GM23338 (cell line): ENCODE data around the gene AGMAT. TPM values are rescaled to one million over a fixed set of nuclear protein-coding genes. Genes with fewer than 3 reads are reported as not detected.
A peak's percentile ranks its signal among the peaks of the same experiment; 100 is the strongest.

Source experiments
- ATAC-seq: fragments of 200-7000 bp; cut with Tn5 transposase; 3 replicates; pipeline ENCODE4 v1.9.1; 2020
- DNase-seq: peaks from one replicate; pipeline ENCODE4 v3.0.0-alpha.2; 2015; ENCODE audit warnings: low spot score
- H2AFZ ChIP-seq: fragments of 200-600 bp; sonication (generic); 2 replicates; pipeline ENCODE4 v1.8.0; 2016; ENCODE audit warnings: antibody characterized with exemption, mild to moderate bottlenecking, moderate library complexity
- H3F3A ChIP-seq: fragments of 200-600 bp; sonication (generic); replicated peaks from 2 replicates; pipeline ENCODE4 v1.8.0; 2017; ENCODE audit warnings: antibody characterized with exemption, mixed run types, low read depth
- H3K27ac ChIP-seq: fragments of 200-600 bp; sonication (generic); 2 replicates; pipeline ENCODE4 v1.6.1; 2016; ENCODE audit warnings: low read depth
- H3K27me3 ChIP-seq: fragments of 200-600 bp; sonication (generic); 2 replicates; pipeline ENCODE4 v1.8.0; 2016; ENCODE audit warnings: mild to moderate bottlenecking, mixed run types, moderate library complexity; ENCODE audit not compliant: insufficient read depth
- H3K36me3 ChIP-seq: fragments of 200-600 bp; sonication (generic); 2 replicates; pipeline ENCODE4 v1.8.0; 2016; ENCODE audit warnings: mild to moderate bottlenecking; ENCODE audit not compliant: insufficient read depth
- H3K4me1 ChIP-seq: fragments of 200-600 bp; sonication (generic); 2 replicates; pipeline ENCODE4 v1.8.0; 2016; ENCODE audit warnings: mild to moderate bottlenecking, moderate library complexity; ENCODE audit not compliant: insufficient read depth
- H3K4me2 ChIP-seq: fragments of 200-600 bp; sonication (generic); 2 replicates; pipeline ENCODE4 v1.7.1; 2017; ENCODE audit warnings: mixed run types
- H3K4me3 ChIP-seq: fragments of 200-600 bp; sonication (generic); 2 replicates; pipeline ENCODE4 v1.6.1; 2016; ENCODE audit warnings: mixed run types
- H3K79me2 ChIP-seq: fragments of 200-600 bp; sonication (generic); replicated peaks from 2 replicates; pipeline ENCODE4 v1.8.0; 2017; ENCODE audit warnings: mild to moderate bottlenecking; ENCODE audit not compliant: insufficient read depth
- H3K9me2 ChIP-seq: fragments of 200-600 bp; sonication (generic); 2 replicates; pipeline ENCODE4 v1.8.0; 2017; ENCODE audit not compliant: insufficient read depth
- H4K20me1 ChIP-seq: fragments of 200-600 bp; sonication (generic); replicated peaks from 2 replicates; pipeline ENCODE4 v1.8.0; 2017; ENCODE audit warnings: mild to moderate bottlenecking; ENCODE audit not compliant: insufficient read depth
- H3K27ac Mint-ChIP-seq: 2 replicates; pipeline ENCODE4 v1.8.0; 2020; ENCODE audit warnings: inconsistent platforms, mild to moderate bottlenecking, moderate library complexity, mixed read lengths
- H3K27me3 Mint-ChIP-seq: 3 replicates; pipeline ENCODE4 v1.8.0; 2022; ENCODE audit warnings: low read depth, mild to moderate bottlenecking, moderate library complexity, mixed read lengths, inconsistent platforms; ENCODE audit not compliant: insufficient read depth, poor library complexity
- H3K36me3 Mint-ChIP-seq: 3 replicates; pipeline ENCODE4 v1.8.0; 2021; ENCODE audit warnings: low read depth, mild to moderate bottlenecking, inconsistent platforms, moderate library complexity, mixed read lengths
- H3K4me1 Mint-ChIP-seq: 3 replicates; pipeline ENCODE4 v1.8.0; 2020; ENCODE audit warnings: mild to moderate bottlenecking, inconsistent platforms, mixed read lengths
- H3K4me3 Mint-ChIP-seq: 3 replicates; pipeline ENCODE4 v1.8.0; 2021; ENCODE audit warnings: moderate library complexity, mild to moderate bottlenecking, inconsistent platforms, mixed read lengths
- H3K9me3 Mint-ChIP-seq: 3 replicates; pipeline ENCODE4 v1.8.0; 2020; ENCODE audit warnings: moderate library complexity, mild to moderate bottlenecking, inconsistent platforms, mixed read lengths
- EZH2phosphoT487 ChIP-seq: fragments of 200-600 bp; sonication (generic); IDR thresholded peaks from one replicate; pipeline ENCODE4 v1.8.1; 2018; ENCODE audit warnings: antibody characterized with exemption; ENCODE audit not compliant: unreplicated experiment
- NANOG ChIP-seq: IDR thresholded peaks from 2 replicates; pipeline ENCODE4 v1.6.1; 2016; ENCODE audit warnings: antibody characterized with exemption, borderline replicate concordance
- POLR2AphosphoS5 ChIP-seq: IDR thresholded peaks from 2 replicates; pipeline ENCODE4 v1.6.1; 2016; ENCODE audit warnings: antibody characterized with exemption, low read depth
- ZNF114 ChIP-seq: fragments of 250-450 bp; sonication (Bioruptor Pico); IDR thresholded peaks from 2 replicates; pipeline ENCODE4 v1.5.0; 2020; ENCODE audit warnings: mild to moderate bottlenecking, moderate library complexity
- polyA plus RNA-seq: library from polyadenylated mRNA; unstranded; fragments of >200 nt; fragmentation: Nextera tagmentation; extraction: Ambion mirVana; gene quantifications from 2 replicates; pipeline ENCODE4 v1.2.1, GENCODE V29; 2016
- total RNA-seq: library from RNA; depleted of rRNA; stranded (reverse); fragments of >200 nt; shearing (Covaris generic); gene quantifications from 2 replicates; pipeline ENCODE4 v1.2.3, GENCODE V29; 2014
- TF ChIP-seq, protein P1 (sequence below): fragments of 250-450 bp; sonication (Bioruptor Pico); IDR thresholded peaks from 2 replicates; pipeline ENCODE4 v1.5.0; 2020; ENCODE audit warnings: mild to moderate bottlenecking, moderate library complexity
- TF ChIP-seq, protein P2 (sequence below): IDR thresholded peaks from 2 replicates; pipeline ENCODE4 v1.6.1; 2016; ENCODE audit warnings: antibody characterized with exemption

The AGMAT gene
- total and polyA plus RNA-seq, 2 experiments from 2014 or later: 1.8 to 7.4 TPM

DNA sequence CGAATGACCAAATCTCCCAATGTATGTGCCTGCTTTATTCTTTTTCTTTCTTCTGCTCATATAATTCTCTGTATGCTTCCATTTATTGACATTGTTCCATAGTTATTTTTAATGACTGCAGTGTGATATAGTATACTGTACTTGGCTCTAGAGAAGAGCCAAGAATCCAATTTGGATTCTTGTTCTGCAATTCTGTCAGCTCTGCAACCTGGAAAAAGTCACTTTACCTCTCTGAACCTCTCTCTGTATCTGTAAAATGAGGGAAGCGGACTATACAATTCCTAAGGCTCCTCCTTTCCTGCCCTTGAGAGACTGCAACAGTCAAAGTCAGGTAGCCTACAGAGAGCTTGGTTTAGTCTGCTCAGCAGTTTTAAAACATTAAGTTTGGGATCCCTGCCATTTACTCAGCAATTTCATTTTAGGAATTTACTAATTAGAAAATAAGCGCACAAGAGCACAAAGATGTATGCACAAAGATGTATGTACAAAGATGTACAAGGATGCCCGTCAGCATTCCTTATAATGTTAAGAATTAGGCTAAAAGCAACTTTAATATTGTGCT is 43.5 kb downstream of the AGMAT start (continued):
- TF ChIP-seq, protein P1, sequence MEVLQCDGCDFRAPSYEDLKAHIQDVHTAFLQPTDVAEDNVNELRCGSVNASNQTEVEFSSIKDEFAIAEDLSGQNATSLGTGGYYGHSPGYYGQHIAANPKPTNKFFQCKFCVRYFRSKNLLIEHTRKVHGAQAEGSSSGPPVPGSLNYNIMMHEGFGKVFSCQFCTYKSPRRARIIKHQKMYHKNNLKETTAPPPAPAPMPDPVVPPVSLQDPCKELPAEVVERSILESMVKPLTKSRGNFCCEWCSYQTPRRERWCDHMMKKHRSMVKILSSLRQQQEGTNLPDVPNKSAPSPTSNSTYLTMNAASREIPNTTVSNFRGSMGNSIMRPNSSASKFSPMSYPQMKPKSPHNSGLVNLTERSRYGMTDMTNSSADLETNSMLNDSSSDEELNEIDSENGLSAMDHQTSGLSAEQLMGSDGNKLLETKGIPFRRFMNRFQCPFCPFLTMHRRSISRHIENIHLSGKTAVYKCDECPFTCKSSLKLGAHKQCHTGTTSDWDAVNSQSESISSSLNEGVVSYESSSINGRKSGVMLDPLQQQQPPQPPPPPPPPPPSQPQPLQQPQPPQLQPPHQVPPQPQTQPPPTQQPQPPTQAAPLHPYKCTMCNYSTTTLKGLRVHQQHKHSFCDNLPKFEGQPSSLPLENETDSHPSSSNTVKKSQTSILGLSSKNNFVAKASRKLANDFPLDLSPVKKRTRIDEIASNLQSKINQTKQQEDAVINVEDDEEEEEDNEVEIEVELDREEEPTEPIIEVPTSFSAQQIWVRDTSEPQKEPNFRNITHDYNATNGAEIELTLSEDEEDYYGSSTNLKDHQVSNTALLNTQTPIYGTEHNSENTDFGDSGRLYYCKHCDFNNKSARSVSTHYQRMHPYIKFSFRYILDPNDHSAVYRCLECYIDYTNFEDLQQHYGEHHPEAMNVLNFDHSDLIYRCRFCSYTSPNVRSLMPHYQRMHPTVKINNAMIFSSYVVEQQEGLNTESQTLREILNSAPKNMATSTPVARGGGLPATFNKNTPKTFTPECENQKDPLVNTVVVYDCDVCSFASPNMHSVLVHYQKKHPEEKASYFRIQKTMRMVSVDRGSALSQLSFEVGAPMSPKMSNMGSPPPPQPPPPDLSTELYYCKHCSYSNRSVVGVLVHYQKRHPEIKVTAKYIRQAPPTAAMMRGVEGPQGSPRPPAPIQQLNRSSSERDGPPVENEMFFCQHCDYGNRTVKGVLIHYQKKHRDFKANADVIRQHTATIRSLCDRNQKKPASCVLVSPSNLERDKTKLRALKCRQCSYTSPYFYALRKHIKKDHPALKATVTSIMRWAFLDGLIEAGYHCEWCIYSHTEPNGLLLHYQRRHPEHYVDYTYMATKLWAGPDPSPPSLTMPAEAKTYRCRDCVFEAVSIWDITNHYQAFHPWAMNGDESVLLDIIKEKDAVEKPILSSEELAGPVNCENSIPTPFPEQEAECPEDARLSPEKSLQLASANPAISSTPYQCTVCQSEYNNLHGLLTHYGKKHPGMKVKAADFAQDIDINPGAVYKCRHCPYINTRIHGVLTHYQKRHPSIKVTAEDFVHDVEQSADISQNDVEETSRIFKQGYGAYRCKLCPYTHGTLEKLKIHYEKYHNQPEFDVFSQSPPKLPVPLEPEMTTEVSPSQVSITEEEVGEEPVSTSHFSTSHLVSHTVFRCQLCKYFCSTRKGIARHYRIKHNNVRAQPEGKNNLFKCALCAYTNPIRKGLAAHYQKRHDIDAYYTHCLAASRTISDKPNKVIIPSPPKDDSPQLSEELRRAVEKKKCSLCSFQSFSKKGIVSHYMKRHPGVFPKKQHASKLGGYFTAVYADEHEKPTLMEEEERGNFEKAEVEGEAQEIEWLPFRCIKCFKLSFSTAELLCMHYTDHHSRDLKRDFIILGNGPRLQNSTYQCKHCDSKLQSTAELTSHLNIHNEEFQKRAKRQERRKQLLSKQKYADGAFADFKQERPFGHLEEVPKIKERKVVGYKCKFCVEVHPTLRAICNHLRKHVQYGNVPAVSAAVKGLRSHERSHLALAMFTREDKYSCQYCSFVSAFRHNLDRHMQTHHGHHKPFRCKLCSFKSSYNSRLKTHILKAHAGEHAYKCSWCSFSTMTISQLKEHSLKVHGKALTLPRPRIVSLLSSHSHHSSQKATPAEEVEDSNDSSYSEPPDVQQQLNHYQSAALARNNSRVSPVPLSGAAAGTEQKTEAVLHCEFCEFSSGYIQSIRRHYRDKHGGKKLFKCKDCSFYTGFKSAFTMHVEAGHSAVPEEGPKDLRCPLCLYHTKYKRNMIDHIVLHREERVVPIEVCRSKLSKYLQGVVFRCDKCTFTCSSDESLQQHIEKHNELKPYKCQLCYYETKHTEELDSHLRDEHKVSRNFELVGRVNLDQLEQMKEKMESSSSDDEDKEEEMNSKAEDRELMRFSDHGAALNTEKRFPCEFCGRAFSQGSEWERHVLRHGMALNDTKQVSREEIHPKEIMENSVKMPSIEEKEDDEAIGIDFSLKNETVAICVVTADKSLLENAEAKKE (CRISPR knock-in tag): no peak
- TF ChIP-seq, protein P2, sequence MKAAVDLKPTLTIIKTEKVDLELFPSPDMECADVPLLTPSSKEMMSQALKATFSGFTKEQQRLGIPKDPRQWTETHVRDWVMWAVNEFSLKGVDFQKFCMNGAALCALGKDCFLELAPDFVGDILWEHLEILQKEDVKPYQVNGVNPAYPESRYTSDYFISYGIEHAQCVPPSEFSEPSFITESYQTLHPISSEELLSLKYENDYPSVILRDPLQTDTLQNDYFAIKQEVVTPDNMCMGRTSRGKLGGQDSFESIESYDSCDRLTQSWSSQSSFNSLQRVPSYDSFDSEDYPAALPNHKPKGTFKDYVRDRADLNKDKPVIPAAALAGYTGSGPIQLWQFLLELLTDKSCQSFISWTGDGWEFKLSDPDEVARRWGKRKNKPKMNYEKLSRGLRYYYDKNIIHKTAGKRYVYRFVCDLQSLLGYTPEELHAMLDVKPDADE: no peak
- TF ChIP-seq EZH2phosphoT487 (no peak), ZNF114 (CRISPR knock-in tag) (no peak), NANOG (no peak), POLR2AphosphoS5 (no peak)

DNA sequence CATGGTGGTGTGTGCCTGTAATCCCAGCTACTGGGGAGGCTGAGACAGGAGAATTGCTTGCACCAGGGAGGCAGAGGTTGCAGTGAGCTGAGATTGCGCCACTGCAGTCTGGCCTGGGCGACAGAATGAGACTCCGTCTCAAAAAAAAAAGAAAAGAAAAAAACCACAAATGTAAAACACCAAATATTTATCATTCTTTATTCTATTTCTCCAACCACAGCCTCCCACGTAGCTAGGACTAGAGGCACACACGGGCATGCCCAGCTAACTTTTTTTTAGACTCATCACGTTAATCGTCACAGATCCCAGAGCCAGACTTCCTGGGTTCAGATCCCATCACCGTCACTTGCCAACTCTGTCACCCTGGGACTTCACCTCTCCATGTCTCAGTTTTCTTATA is 44.7 kb downstream of the AGMAT start:
- DNase-seq: no peak
- H2AFZ ChIP-seq: no peak overlapping the region
- no peak overlapping the region for H3K27ac Mint-ChIP-seq
- no peaks in the 10 kb centered on the region for H3K4me1 ChIP-seq
- no peaks in the 10 kb centered on the region for H3F3A ChIP-seq
- peaks cover 2% of the 10 kb centered on the region for H3K27me3 Mint-ChIP-seq
- H3K9me2 ChIP-seq: no peaks in the 10 kb centered on the region
- H3K9me3 Mint-ChIP-seq: no peaks in the 10 kb centered on the region
- 0 out of 2 replicates have a peak overlapping the region, but pooled peaks have one; percentile 14 for H3K27ac ChIP-seq
- no peak overlapping the region for H3K4me3 Mint-ChIP-seq
- H3K4me3 ChIP-seq: no peak overlapping the region
- H3K36me3 Mint-ChIP-seq: peaks cover 32% of the 10 kb centered on the region
- H3K36me3 ChIP-seq: peaks cover 18% of the 10 kb centered on the region
- H3K4me2 ChIP-seq: no peak overlapping the region
- H3K79me2 ChIP-seq: no peaks in the 10 kb centered on the region
- no peaks in the 10 kb centered on the region; the same call in 1 of the 2 replicates for H4K20me1 ChIP-seq
- H3K4me1 Mint-ChIP-seq: no peaks in the 10 kb centered on the region
- no peaks in the 10 kb centered on the region for H3K27me3 ChIP-seq
- ATAC-seq: no peak
- TF ChIP-seq, protein P1 (CRISPR knock-in tag): no peak
- TF ChIP-seq EZH2phosphoT487: no peak
